HG02623 (cell line): ENCODE measurements around the gene FN1.
"Not testable (repeated sequence)": the region's sequence is repeated elsewhere in the genome, so short reads cannot be mapped to it uniquely, and the experiment has no call there.

Experiments used
- ATAC-seq: cut with Tn5 transposase; IDR thresholded peaks from one replicate; pipeline ENCODE4 v1.9.1; 2021; ENCODE audit warnings: moderate library complexity; ENCODE audit not compliant: unreplicated experiment

FN1 gene

DNA sequence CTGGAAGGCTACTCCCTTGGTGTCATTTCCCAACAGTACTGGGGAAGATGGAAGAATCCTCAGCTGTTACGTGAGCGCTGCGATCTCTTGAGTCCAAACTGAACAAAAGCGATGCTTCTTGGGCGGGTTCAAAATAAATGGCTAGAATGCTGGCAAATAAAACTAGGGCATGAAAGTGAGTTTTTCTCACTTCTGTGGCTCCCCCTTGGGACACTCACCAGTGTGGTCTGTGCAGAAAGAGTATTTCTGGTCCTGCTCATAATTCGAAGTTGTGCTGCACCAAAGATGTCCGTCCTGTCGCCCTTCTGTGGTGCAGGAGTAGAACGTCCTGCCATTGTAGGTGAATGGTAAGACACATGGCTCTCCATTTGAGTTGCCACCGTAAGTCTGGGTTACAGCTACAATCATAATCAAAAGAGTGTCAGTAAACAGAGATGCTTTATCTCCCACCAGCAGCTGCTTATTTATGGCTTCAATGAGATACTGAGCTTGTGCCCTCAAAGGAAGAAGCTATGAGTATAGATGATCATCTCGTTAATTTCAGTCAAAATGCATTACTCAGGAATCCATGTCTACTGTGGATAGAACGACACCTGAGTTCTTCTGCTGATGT is 11.8 kb downstream of the FN1 start:
- ATAC-seq, result no peak

DNA sequence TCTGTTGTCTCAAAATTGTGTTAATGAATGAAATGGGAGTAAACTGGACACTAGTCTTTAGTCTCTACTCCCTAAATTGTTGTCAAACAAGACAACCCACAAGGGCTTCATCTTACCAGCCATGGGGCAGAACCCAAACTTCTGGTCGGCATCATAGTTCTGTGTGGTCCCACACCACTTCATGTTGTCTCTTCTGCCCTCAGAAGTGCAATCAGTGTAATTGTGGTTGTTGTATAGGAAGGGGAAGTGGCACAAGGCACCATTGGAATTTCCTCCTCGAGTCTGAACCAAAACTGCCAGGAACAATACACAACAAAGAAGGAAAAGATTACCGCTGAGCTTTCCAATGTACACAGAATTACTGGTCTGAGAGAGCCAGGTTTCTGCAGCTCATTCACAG is 12.6 kb downstream of the FN1 start:
- no peak for ATAC-seq

DNA sequence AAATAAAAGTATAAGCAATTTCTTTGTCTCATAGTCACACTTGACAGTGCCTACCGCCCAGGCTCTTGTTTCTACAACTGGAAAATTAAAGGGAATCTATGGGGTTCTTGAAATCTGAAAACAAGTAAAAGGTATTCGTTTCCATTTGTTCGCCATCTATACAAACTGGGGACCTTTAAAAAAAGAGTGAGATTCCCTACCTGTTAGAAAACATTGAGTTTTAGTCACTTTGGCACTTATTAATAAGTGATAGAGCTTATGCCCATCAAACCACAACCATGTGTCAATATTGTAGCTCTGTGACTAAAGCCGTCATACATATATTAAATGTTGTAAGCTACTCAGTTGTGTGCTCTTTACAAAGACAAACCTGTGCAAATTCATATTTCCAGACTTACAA is 13.2 kb downstream of the FN1 start:
- no peak for ATAC-seq

DNA sequence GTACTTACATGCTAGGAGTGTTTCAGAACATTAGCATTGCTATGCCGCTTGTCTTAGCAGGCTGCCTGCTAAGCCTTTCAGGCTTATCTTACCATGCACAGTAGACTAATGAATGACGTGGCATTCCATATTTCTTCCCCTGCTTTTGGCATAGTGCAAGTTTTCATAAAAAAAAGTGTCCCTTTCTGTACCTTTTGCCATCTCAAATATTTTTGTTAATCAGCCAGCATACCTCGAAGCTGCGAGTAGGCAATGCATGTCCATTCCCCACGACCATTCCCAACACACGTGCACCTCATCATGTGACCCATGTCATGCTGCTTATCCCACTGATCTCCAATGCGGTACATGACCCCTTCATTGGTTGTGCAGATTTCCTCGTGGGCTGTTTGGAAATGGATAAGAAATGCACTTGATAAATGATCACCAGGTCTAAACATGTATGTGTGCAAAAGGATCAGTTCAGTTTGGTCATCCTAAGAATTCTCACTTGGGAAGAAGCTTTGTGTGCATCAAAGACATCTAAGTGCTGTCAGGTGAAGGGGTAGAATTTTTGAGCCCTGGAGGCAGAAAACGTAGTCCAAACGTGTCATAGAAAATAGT is 13.9 kb downstream of the FN1 start:
- no peak for ATAC-seq

DNA sequence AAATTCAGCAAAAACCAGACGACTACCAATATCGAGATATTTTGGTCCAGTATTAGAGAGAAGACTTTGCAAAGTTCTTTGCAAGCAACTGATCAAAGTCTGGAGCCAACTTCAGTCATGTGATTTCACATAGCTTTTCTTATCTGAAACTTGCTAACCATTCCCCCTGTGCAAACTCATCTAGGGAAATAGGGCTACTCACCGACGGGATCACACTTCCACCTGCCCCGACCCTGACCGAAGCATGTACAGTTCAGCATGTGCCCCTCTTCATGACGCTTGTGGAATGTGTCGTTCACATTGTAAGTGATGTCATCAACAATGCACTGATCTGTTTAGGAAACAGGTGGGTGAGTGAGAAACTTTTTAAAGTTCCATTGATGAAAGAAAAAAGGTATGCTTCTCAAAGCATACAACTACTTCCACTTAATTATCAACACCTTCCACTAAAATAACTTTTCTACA is 15.4 kb downstream of the FN1 start:
- ATAC-seq, result no peak

DNA sequence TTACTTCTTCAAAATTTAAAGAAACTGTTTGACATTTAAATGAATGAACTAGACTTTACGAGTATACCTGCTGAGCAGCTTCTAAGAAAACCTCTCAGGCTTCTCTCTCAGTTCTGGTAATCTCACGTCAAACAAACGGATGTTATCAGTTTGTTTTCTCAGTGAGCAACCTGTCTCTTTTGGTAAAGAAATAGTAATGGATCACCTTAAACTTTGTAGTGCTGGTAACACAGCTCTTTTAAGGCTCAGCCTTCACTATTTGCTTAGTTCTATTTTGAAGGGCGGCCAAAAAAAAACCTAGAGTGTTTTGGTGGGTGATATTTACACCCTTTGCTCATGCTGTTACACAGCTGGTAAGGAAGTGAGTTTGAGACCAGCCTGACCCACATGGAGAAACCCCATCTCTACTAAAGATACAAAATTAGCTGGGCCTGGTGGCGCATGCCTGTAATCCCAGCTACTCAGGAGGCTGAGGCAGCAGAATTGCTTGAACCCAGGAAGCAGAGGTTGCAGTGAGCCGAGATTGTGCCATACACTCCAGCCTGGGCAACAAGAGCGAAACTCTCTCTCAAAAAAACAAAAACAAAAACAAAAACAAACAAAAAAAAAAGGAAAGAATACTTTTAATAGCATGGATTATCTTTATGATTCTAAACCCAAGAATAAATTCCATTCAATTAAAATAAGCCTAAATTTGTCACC is 15.9 kb downstream of the FN1 start:
- ATAC-seq, result no peak

DNA sequence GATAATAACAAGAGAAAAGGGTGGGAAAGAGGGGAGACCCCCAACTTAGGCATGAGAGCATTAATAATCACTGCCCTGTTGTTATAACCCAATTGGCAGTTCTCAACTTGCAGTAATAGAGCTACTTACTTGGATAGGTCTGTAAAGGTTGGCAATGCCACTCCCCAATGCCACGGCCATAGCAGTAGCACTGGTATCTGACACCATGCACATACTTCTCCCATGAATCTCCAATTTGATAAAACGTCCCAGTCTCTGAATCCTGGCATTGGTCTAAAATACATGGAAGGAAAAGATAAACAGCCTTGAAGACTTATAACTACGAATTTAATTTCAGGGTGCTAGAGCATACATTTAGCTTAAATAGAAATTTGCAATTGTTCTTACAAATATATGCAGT is 16.8 kb downstream of the FN1 start:
- ATAC-seq, result no peak

DNA sequence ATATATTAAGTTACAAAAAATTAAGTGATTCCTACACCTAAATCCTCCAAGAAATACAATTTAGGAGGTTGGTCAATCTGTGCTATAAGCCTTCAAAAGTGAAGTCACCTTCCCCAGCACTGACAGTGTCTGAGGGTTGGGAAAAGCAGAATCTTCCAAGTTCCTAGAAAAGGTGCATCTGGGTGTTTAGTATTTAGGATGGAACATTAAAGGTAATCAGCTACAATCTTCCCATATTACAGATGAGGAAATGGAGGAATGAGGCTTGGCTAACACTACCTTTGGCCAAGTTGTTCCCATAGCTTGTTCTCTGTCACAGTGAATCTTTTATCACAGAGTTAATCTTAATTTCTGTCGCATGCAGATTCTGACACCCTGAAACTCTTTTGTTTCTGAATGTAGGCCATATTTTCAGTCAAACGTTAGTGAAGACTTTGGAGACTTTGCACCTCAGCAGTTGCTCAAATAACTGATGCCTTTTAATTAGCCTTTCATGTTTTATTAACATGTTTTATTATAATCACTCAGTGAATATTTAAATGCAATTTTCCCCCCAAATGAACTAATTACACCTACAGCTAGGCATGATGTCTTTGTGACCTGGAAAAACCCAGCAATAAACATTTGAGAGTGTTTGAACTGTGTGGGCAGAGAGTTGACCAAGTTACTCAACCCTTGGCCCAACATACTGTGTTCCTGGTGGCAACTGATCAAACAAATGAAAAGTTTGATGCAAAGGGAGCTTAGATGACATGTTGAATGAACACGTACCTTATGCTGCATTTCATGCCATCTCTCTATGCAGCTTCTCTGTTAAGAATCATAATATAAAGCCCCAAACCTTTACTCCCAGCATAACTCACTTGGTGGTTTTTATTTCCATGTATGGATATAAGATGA is 17.6 kb downstream of the FN1 start:
- ATAC-seq, result no peak

DNA sequence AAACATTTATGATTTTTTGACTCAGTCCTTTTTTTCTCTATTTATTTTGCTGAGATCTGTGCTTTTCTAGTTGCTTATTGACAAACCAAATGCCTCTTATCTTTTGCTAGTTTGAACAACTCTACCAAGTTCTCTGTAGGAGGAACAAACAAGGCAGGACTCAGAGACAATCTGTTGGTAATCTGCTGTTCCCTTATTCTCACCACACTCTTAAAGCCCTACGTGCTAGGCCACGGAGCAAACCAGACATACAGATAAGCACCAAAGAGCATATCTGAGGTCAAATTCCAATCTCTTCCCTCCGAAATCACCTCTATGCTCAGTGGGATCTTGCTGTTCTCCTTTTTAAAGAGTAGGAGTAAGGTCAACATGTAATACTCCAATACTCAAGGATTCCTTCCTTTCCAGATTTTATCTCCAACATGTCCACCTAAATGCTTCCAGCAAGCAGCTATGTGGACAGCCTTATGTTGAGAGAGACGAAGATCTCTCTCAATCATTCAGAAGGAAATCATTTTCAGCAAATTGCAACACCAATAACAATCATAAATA is 18.4 kb downstream of the FN1 start:
- no peak for ATAC-seq

DNA sequence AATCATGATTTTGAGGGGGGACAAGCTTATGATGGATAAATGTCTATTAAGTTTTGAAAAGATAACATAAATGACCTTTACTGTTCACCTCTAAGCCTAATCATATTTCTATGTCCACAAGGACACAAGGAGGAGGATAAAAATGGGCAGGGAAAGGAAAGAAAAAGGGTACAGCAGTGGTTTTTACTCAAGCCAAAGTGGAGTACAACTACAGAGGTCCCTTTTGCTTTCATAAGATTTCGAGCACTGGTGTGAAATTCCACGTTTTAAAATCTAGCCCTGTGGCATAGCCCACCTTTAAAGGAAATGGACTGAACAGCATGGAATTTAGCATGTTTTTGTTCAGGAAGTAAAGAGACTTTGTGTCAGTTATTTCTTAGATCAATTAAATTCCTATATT is 19.2 kb downstream of the FN1 start:
- no peak for ATAC-seq

DNA sequence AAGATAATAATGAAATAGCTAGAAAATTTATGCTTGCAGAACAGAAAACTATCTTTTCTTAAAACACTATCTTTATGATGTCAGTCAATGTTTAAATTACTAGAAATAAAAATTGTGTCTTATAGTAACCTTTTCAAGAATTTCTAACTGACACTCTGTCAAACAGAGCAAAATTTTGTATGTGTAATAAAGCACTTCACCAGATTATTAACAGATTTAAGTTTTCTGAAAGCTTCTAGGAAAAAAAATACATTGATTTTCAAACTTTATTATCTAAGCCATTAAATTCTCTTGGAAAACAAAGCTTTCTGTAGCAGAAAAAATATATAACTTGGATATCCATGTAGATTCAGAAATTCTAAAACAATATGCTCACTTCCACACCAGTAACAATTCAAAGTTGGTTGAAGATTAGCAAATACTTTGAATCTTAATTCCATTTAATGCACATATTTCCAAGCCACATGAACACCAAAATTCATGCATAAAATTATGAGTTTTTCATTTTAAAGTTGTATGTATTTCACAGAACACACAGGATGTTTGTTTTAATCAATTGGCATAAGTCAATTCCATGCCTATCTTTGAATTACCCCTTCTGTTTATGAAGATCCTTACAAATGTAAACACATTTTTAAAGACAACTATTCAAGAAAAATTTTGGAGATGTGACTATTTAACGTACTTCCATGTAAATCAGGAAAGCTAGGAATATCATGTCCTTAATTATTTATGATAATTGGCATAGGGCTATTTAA is 19.9 kb downstream of the FN1 start:
- ATAC-seq, result no peak

DNA sequence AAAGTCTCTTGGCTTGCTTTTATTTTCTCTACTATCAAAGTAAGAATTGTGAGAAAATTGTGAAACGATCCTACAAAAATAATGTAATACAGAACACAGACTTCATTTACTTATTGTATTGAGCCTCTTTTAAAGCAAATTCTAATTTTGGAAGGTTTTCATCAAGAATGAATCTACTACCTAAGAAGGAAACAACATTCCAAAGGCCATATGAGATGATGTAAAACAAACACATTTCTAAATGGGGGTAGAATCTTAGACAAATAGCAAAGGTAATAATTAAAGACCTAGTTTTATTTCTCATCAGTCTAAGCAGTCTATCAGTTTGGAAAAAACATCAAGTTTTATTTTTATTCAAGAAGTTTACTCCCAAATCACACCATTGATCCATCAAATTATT is 20.6 kb downstream of the FN1 start:
- no peak for ATAC-seq

DNA sequence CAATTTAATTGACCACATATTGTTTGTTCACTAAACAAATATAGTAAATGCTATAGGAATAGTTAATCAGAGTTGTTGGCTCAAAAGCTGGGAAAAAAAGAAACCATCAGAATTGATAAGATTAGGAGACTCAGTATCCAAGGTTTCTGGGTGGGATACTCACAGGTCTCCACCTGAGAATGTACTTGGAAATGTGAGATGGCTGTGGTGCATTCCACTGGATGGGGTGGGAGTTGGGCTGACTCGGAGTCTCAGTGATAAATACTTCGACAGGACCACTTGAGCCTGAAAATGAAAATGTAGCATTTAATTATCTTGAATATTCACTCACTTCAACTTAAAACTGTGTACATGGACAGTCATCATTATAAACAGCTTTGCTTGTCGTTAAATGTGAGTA is 21.2 kb downstream of the FN1 start:
- ATAC-seq, result no peak

DNA sequence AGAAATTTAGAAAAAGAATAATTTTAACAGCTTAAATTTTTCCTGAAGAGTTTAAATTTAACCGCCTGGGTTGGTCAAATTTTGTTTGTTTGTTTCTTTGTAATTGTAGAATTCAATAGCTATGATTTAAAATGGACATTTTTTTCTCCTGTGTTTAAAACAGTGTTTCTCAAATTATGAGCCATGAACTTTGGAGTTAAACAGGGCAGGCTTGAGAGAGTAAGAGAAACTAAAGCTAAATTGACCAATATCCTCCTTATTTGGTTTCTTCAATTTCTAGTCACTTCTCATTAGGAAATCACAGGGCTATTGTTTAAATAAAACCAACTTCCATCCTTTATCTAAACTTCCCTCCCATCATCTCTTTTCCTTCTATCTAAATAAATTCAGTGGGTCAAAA is 21.9 kb downstream of the FN1 start:
- ATAC-seq, result no peak

DNA sequence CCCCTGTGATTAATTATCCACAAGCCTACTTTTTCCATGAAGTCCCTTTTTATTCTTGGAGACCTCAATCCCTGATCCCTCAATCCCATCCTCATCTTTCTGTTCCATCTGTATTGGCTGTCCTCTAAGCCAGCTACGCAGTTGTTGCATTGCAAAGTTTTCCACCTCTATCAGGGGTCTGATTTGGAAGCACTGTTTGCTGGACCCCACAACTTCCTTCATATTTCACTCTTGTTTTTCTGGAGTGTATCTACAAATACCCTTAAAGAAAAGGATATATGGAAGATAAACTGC is 22.4 kb downstream of the FN1 start:
- no peak for ATAC-seq

DNA sequence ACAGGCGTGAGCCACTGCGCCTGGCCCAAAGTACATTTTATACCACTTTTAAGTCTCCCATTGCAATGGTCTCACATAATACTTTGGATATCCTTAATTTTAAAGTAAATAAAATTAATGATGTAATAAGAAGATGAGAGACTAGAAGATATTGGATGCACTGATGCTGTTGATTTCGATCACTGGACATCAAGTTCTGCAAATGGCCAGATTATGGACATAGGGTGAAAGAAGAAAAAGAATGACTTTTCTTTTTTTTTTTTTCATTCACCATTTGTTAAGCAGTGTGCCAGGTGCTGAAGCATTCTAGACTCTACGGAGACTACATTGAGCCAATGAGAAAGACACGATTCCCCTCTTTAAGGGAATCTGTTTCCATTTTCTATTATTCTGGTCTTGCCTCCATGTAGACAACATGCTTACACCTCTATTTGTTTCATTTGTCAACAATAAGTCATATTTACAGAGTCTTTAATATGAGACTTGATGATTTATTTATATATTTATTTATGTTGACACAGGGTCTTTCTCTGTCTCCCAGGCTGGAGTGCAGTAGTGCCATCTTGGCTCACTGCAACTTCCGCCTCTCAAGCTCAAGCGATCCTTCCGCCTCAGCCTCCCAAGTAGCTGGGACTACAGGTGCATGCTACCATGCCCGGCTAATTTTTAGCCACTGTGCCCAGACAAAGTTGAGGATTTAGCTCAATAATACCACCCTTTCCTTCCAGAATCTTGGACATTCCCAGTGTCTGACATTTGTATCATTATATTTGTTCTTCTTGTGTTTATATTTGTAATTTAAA is 23.7 kb downstream of the FN1 start:
- ATAC-seq, result no peak

DNA sequence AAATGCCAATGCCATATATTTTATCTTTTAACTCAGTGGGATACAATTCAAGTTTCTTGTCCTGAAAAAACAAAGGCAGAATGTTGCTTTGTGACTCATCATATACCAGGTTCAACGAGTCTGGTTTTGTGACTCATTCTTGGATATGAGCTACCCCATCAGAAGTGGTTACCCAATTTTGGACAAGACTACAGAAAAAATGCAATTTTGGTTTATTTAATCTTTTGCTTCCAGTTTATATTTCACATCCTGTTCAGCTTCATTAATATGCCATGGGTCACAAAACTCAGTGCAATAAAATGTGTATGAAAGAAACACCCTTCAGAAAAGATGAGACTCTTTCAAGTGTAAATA is 25.0 kb downstream of the FN1 start:
- no peak for ATAC-seq

DNA sequence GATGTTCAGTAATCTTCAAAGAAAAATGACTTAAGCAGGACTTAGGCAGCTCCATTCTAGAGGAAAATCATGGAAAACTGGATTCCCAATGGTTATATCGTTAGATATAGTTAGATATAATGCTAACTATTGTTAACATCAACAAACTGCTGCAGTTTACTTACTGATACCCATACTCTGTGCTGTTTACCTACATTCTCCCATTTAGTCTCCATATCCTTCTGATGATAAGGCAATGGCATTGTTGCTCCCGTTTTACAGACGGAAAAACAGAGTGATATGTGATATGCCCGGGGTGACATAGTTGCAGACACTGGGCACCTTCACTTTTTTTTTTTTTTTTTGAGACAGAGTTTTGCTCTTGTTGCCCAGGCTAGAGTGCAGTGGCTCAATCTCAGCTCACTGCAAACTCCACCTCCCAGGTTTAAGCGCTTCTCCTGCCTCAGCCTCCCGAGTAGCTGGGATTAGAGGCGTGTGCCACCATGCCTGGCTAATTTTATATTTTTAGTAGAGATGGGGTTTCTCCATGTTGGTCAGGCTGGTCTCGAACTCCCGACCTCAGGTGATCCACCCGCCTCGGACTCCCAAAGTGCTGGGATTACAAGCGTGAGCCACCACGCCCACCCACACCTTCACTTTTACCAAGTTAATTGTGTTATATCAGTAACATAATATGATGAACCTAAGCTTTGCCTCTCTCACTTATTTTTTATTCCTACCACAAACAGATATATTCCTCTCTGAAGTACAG is 25.5 kb downstream of the FN1 start:
- not testable (repeated sequence) for ATAC-seq
